Activated CD4-positive, alpha-beta T cell treated with anti-CD3 and anti-CD28 coated beads, Interleukin-2, amount 50 U/mL, for 1 hour (primary cell): ENCODE results near the gene TMEM89.

Experiments
- DNase-seq: peaks from one replicate; pipeline ENCODE4 v3.0.0-alpha.2; 2020

Gene TMEM89

DNA sequence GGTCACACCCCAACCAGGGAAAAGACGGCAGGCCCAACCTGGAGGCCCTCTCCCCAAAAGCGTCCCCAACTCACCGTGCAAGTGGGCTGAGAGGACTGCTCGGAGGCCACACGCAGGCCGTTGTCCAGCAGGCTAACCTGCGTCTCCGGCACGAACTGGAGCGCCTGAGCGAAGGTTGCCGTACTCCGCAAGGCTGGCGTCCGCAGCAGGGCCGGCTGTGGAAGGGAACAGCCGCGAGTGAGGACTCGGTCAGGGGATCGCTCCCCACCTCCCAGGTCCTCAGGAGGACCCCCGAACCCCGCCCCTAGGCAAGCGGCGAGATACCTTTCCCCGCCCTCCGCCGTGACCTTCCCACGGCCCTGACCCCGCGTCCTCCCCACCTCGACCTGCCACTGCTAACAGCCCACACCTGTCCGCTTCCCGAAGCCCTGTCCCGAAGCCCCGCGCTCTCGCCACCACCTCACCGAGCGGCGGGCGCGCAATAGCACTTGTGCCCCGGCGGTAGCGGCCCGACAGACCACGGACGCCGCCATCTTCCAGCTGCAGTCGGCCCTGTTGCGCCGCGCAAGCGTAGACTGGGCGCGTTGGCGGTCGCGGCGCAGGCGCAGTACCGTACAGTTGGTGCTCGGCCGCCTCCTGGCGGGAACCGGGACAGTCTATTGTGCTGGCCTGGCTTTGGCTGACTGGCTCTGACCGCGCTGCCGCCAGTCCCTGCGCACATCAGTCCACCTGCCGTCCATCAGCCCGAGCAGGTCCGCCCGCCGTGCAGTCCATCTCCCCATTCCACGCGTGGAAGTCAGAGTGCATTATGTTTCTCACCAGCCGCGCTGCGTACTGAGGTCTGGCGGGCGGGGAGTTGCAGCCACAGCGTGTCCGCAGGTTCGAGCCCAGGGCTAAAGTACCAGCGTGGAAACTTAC lies 12.2 kb downstream of the TMEM89 start, which contains the start of gene UQCRC1:
TSS of gene UQCRC1 (minus strand) at position 559 of the 918 bp plus-strand sequence. CDS start at position 533, 26 bp downstream.
- DNase-seq = peak; percentile 90

DNA sequence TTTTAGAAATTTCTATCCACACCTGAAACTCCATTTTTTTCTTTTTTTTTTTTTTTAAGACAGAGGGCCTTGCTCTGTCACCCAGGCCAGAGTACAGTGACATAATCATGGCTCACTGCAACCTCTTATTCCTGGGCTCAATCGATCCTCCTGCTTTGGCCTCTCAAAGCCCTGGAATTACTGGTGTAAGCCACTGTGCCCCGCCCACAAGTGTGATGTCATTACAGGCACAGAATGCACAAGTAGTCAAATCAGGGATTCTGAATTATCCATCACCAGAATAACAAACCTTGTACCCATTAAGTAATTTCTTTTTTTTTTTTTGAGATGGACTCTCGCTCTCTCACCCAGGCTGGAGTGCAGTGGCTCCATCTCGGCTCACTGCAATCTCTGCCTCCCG lies 14.1 kb downstream of the TMEM89 start:
- DNase-seq = no peak

DNA sequence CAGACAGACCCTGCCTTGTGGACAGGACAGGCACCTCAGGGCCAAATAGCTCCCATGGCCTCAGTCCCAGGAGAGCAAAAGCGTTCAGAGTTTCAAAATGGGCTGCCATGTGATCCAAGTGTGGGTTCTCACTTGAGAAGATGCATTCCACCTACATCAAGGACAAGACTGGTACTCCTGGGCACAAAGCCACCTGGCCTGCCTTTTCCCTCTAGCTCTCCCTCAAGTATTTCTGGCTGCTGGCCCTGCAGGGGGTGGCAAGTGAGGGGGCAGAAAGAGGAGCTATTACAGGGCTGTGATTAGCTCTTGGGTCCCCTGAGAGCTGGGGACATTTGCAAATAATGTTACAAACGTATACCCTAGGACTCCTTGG lies 20.0 kb downstream of the TMEM89 start:
- no peak for DNase-seq

DNA sequence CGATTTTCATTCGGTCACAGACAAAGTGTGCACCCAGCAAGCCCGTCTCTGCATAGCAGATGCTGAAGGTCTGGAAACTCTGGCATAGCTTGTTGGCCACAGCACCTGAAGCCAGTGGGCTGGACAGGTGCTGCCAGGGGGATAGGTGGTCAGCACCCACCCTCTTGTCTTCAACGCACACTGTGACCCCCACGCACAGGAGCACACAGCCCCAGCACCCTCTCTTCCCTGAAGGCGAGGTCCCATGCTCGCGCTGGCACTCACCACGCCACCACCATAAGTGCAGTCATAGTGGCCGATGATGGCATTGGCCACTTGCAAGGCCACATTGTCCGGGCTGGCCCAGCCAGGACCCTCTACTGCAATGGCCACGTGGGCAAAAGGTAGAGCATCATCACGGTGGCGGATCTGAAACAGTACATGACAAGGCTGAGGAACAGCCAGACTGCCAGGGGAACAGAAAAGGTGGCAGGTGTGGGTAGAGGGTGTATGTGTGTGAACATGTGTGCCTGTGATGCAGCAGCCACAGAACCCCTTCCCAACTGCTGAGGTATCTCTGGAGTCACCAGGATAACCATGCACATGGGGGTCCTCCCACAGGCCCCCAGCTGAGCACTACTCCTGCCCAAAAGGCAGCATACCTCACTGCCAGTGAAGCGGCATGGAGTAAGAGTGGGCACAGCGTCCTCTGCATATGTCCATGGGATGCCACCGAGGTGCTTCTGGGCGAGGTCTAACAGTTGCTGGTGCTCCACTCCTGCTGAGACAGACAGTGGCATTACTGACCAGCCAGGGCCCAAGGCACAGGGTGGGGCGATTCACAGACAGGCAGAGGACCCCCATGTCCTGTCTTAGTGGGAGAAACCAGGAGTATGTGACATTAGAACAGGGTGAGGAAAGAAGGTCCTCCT lies 20.6 kb downstream of the TMEM89 start:
- DNase-seq = no peak

DNA sequence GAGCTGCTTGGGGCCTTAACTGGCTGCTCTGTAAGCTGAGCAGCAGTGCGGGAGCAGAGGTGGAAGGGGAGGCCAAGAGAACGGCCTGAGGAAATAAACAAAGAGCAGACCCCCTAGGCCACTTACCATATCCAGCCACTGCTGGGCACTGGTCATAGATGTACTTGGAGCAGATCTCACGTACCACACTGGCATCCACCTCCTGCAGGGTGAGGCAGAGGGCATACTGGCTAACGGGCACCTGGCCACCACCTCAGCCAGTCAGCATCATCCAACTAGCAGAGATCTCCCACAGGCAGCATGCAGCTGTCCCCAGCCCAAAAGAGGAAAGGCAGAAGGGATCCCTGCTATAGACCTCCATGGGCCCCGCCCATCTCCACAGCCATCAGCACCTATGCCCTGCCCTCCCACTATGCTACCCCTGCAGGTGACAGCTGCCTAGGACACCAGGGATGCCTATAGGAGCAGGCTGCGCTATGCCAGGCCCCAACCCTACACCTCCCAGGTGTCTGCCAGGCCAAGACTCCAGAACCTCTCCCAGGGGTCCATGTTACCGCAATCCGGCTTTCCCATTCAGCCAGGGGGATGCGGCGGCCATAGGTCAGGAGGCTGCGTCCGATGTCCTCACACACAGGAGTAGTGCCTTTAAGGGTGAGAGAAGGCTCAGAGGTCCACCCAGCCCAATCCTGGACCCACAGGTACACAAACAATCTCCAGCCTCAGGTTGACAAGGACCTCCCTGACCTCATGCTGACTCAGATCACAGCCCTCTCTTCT lies 21.9 kb downstream of the TMEM89 start:
- no peak for DNase-seq

DNA sequence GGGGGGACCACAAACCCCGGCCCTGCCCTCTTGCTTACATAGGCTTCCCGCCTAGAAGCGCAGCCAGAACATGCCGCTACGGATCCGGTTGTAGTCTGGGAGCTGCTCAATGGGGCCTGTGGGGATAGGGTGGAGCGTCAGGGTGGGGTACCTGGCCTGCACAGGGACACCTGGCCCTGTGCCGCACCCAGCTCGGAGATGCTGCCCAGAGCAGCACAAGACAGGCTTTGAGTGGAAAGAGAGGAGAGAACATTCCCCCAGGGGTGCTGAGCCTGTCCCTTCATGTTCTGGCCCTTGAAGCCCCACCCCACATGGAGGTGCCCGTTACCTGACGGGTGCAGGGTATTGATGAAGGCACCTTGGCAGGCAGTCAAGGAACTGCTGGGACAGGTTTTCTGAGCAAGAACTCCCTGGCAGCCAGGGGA lies 22.5 kb downstream of the TMEM89 start:
- DNase-seq = no peak

DNA sequence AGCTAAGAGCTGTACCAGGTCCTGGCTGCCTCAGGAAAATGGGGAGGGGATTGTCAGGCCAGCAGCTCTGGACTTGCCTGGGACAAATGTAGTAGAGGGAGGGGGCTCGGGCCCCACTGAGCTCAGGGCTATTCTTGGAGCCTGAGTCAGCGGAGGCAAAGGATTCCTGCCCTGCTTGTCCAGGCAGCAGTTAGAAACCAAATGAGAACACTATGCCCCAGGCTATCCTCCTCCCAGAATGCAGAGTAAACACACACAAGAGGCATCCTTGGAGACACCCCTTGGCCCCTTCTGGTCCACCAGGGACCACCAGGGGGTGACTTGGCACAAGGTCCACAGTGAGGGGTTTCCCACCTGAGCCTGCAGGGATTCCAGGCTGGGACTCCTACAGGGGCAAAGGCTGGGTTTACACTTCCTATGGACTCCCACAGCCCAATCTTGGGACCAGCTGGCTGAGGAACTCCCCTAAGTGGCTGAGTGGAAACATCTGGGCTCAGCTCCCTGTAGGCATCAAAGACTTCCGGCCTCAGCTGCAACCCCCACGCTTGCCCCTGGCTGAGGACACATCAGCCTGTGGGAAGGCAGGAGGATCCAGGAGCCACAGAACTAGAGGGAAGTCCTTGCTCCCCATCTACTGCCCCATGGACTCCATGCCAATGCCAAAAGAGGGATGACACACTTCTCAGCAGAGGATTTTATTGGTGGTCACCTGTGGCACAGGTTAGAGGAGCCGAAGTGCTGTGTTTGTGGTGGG lies 23.1 kb downstream of the TMEM89 start:
- DNase-seq = no peak

DNA sequence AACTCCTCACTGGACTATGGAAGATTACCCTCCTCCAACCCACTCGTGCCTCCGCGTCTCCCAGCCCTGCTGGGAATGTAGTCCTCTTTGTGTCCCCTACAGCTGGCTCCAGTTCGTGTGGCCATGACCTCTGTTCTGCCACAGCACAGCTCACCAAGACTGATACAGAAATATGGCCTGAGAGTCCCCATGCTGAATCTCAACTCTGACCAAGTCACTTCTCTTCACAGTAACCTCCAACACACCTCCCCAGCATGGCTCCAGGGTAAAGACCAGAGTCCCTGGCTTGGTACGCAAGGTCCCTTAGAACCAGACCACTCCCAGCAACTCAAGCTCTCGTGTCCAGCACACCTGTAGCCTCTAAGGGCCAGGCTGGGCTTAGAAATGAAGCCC lies 24.2 kb downstream of the TMEM89 start:
- no peak for DNase-seq

DNA sequence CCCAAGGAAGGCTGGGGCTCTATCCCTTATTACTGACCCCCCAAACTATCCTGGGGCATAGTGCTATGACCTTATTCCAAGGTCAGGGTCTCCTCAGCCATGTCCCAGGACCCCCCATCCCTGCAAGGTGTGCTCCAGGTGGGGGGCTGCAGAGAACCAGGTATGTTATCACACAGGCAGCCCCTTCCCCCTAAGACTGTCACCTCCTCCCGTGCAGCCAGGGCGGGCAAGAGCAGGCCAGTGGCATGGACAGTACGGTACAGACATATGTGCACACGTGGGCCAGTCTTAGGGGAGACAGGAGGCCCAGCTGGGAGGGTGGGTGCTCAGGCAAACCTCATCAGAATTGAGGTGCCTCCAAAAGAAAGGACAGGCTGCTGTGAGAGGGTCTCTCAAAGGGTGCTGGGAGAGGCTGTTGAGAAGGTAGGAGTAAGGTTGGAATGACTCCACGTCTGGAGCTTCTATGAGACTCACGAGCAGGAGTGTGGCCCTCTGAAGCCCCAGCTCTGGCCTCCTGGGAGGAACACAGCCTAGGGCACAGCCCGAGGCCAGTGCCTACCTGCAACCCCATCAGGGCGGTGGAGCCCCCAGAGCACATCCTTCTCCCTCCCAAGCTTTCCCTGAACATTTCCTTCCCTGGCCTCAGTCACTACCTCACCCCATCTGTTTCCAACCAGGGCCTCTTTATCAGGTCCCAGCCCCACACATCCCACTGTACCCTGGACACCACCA lies 24.7 kb downstream of the TMEM89 start:
- DNase-seq = no peak

DNA sequence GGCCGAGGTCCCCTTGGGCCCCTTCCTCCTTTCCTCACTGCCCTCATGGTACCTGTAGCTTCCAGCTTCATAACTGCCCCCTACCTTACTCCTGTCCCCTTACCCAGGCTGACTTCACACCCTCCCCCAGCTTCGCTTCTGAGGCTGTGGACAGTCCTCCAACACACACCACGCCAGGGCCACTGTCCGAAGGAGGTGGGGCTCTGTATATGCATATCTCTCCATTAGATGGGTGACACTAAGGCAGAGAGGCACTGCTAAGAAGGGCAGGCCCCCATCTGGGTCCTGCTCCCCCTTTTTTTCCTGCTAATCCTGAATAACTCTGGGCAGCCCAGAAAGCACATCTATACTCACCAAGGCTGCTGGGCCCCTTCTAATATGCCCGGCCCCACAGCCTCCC lies 25.4 kb downstream of the TMEM89 start:
- no peak for DNase-seq

DNA sequence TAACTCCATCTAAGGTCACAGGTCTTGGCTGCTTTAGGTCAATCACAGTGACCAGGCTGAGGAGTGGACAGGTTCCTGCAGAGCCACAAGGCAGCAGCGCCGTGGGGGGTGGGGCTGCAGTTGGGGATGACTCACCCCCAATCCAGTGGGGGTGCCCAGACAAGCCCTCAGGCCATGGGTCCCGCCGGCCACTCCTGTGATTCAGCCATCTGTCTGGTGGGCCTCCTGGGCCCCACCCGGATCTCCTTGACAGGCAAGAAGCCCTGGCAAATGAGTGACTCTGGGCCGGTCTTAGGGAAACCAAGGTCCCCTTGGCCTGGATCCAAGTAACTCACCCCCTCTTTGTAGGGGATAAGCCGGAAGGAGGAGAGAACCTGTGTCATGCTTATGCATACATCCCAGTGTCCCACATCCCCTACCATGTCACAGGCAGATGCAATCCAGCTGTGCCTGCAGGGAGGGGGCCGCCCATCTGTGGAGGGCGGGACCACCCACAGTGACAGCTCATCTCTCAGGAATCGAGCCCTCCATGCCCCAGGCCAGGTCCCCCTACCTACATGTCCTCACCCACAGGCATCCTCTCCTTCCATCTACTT lies 25.9 kb downstream of the TMEM89 start:
- no peak for DNase-seq

DNA sequence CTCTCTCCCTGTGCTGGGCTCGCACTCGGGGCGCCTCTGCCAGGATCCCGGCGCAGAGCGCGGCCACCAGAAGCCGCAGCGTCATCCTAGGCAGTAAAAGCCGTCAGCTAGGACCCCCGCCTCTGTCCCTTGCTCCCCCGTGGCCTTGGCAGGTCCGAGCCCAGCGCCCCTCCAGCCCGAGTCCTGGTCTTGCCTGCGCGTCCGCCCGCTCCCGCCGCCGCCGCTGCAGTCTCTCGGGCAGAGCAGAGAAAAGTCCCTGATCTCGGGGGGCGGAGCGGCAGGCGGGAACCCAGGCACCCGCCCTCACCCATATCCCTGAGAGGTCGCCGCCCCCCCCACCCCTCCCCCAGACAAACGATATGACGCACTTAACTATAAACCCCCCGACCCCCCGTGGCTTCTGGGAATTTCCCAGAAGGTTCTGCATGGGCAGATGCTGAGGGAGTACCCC lies 26.5 kb downstream of the TMEM89 start, which contains the start of gene COL7A1:
TSS of gene COL7A1 (minus strand) at position 255 of the 451 bp plus-strand sequence. CDS start at position 85, 170 bp downstream.
- DNase-seq = no peak

DNA sequence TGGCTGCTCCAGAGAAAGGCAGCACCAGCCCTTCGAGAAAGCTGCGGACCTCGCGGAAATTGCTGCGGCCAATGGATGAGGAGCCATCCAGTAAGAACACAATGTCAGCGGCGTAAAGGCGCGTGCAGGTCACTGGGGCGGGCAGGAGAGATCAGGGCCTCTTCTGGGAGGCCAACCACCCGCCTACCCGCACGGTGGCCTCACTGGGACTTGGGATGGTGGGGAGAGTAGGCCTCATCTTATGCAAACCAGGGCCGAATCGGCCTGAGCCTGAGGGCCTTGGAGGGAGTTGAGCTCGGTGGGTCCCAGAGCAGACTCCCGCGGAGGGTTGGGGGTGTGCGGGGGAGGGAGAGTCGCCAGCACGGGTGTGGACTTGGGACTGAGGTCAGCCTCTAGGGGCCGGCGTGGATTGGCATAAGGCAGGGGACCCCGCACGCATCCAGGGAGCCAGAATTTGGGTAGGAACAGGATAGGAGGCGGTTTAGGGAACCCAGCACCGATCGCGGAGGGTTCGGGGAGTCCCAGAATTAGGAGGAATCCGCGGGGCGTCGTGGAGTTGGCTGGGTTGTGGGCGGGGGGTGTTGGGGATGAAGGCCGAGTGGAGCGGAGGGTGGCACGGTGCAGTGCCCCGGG lies 27.0 kb downstream of the TMEM89 start:
- no peak for DNase-seq

DNA sequence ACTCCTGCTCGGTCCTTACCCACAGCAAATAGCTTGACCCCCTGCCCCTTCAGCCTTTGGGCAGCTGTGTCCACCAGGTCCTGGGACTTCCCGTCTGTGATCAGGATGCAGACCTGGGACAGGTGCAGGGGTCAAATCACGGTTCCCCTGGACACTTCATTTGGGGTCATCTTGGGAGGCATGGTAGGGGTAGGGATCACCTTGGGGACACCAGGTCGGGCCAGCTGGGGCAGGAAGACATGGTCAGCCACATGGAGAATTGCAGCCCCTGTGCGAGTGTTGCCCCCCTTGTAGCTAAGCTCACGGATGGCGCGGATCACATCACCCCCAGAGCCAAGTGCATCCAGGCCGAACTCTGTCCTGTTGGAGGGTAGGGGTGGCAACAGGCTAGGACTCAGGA lies 28.2 kb downstream of the TMEM89 start:
- no peak for DNase-seq

DNA sequence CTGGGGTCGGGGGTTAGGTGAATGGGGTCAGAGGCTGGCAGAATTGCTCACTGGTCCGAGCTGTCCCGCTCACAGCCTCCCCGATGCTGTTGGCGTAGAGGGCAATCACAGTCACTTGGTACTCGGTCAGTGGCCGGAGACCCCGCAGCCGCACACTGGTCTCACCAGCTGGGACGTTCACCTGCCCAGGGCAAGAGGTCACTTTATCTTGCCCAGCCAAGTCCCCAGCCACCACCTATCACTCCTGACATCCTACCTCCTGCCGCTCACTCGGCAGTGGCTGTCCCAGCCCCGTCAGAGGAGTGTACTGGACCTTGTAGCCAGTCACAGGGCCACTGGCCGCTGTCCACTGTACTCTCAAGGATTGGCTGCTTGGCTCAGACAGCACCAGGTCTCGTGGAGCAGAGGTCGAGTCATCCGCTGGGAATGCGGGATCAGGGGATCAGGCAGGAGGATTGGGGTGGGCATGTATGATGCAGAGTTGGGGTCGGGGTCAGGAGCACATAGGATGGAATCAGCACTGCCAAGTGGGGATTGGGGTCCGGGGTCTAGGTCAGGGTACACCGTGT lies 29.0 kb downstream of the TMEM89 start:
- DNase-seq = no peak

DNA sequence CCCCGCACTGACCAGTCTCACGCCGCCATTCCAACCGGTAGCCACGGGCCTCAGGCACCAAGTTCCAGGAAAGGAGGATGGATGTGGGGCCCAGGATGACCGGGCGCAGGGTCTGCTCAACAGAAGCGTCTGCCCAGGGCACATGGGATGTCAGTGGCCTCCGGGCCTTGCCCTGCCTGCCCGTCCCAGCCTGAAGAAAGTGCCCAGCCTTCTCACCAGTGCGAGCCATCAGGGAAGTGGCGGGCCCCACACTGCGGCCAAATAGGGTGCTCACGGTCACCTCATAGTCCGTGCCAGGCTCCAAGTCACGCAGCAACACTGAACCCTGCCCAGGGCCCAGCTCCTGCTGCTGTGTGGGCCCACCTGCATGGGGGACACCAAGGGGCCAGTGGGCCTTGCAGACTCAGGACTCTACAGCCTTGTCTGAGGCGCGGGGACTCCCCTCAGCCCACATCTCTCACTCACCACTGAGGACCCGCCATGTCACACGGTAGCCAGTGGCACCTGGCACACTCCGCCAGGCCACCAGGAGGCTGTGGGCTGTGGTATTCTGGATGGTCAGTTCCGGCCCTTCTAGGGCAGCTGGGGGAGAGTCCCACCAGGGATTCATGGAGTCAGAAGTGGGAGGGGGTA lies 29.6 kb downstream of the TMEM89 start:
- no peak for DNase-seq

DNA sequence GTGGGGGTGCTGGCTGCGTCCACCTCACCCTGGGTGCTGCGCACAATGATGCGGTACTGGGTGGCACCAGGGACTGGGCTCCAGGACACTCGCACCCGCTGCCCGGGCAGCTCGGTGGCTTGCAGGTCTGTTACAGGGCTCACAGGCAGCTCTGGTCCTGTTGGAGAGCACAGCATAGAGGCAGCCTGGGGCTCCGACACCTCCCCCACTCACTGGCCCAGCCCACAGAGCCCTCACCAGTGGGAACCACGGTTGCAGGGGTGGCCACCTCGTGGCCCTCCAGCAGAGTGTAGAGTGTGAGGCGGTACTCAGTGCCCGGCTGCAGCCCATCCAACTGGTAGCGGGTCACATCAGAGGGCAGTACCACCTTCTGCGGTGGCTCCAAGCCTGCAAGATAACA lies 30.1 kb downstream of the TMEM89 start:
- DNase-seq = no peak

DNA sequence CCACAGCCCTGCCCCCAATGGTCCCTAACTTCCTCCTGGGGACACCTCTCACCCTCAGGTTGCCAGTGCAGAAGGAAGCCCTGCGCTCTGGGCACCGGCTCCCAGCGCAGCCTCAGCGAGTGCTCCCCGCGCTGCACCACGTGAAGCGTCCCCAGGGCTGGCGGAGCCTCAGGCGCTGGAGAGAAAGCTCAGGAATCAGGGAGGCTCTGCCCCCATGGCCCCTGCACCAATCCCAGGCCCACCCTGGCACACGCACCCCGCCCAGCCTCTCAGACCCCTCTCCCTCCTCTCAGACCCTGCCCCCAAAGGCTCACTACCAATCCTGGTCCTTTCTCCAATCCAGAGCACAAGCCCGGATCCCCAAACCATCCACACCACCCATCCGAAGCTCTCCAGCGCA lies 33.3 kb downstream of the TMEM89 start:
- no peak for DNase-seq

DNA sequence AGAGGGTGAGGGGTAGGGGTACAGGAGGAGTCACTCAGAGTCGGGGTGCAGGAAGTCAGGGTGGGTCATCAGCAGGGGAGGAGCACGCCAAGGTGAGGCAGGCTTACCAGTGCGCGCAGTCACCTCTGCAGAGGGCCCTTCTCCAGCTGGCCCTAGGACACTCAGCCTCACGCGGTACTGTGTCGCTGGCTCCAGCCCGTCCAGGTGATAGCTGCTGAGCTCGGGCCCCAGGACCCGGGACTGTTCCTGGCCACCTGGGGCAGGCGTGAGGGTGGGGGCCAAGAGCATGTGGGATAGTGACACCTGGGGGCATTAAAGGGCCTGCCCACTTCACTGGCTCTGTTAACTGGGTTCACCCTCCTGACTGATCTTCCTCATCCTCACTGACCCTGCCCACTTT lies 33.9 kb downstream of the TMEM89 start:
- no peak for DNase-seq
